ENCODE data around the gene TPM4.
"Not testable (repeated sequence)": the region's sequence is repeated elsewhere in the genome, so short reads cannot be mapped to it uniquely, and the experiment has no call there.

Gene TPM4

DNA sequence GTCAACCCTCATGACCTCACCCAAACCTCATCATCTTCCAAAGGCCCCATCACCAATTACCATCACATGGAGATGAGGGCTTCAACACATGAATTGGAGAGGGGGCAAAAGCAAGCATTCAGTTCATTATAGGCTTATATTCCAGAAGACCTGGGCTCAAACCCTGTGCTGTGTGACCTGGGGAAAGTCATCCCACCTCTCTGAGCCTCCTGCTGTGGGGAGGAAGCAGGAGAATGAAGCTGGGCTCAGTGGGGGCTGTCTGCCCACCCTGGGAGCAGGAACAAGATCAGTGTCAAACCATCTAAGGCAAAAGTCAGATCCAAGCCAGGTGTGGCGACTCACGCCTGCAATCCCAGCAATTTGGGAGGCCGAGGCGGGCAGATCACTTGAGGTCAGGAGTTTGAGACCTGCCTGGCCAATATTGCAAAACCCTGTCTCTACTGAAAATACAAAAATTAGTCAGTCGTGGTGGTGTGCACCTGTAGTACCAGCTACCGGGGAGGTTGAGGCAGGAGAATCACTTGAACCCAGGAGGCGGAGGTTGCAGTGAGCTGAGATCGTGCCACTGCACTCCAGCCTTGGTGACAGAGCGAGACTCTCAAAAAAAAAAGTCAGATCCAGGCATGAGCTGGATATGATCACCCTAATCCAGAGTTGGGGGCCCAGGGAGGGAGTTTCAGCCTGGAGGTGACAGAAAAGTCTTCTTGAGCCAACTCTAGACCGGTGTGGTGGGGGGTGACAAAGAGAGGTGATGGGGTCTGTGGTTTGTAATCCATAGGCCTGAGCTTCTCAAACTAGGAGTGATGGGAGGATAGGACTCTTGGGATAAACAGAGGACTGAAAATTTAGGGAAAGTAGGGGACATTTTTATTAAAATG is 1.6 kb upstream of the TPM4 start:
- DNase-seq, result no peak

DNA sequence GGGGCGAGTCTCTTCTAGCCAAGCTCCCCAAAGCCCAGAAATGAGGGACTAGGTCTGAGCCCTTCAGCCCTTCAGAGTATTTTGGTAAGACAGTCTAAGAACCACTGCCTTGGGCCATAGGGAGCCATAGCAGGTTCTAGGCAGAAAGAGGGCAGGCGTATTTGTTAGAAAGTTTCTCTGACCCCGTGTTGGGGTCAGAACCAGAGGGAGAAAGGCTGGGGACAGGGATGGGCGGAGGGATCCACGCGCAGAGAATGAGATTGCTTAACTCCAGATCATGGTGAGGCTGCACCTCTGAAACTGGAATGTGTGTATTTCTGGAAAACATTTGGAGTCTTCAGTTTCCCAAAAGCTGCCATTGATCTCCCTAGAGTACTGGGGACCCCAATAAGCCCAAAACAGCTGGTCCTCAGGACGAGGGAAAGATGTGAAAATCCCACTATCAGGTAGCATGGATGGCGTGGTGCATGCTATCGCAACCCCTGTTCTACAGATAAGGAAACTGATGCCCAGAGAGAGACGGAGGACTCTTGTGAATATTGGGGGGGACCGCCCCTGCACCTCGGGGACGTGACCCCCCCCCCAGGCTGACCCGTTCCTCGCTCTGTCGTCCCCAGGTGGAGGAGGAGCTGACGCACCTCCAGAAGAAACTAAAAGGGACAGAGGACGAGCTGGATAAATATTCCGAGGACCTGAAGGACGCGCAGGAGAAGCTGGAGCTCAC is 703 bp upstream of the TPM4 start:
- DNase-seq, result no peak

DNA sequence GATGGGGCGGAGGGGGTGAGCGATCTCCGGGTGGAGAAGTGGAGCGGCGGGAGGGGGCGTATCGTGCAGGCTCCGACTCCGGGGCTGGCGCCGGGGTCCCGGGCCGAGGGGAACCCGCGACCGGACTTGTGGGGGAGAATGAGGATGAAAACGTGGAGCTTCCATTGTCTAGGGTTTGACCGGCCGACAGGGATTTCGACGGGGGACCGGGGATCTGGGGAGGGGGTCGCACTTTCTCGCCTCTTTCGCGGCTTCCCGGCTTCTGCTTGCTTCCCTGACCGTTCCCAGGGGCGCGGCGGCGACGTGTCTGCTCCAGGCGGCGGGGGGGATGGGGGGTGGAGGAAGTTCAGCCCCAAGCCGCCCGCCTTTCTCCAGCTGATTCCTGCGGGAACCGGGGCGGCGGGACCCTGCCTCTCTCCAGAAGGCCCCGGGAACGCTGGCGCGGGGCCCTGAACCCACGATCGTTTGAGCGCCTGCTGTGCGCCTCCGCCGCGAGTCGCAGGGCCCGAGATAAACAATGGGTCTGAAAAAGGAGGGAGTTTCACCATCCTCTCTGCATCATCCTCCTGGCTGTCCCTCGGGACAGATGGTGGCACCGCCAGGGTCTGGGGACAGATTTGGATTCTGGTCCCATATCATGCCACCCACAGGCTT is 790 bp downstream of the TPM4 start:
- peak; percentile 18 for DNase-seq

GRCh38 chr19:16077984-16078758 is 1.9 kb downstream of the TPM4 start:
- no peak for DNase-seq

DNA sequence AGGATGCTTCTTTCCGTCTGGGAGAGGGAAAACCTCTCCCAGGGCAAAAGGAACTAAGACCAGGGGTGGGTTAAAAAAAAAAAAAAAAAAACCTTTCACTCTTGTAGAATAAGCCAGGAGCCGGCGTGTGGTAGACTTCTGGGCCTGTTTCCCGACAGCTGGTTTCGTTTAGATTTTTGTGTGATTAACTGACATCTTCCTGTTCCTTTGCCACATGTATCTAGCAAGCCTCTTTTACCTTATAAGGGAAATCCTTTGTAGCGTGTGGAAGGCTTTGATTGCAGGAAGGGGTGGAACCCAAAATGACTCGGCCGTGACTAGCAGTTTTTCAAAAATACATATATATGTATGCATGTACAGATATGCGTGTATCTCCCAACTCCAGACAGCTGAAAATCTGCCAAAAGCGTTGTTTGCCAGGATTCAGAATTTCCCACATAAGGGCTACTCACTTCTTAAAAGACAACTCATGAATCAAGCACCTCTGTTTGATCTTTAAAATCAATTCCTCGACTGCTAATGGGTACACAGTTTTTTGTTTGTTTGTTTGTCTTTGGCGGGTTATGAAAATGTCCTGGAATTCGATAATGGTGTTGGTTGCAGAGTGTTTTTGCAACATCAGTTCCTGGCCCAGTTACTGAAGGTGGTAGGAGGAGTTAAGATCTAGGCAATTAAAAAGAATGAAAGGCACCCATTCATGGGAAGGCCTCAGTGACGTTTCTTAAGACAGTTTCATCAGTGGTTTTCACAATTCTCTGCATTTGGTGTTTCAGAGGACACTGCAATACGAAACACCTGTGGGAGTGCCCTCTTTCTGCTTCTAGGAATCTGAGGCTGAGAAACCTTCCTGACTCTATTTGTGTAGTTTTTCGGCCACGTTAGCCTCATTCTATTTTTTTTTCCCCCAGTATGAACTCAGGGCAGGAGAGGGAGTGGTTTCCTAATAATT is 2.7 kb downstream of the TPM4 start:
- no peak for DNase-seq

DNA sequence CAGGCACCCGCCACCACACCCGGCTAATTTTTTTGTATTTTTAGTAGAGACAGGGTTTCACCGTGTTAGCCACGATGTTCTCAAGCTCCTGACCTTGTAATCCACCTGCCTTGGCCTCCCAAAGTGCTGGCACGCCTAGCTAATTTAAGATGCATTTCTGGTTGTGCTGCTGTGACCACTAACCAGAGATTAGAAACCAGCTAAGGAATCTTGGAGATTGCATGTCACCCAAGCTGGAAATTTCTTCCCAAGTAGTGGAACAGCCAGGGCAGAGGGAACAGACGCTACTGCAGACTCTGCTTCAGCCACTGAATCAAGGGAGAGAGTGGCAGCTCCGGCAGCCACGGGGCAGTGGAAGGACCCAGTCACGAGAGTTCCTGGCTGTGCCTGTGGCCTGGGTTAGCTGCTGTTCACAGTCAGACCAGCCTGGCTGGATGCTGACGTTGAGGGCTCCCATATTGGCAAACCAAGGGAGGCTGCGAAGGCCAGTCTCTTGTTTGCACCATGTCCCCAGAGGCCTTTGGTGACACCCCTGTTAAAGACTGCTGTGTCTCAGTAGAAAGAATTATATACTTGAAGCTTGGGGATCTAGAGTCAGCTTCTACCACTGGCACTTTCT is 7.9 kb downstream of the TPM4 start:
- DNase-seq, result no peak

DNA sequence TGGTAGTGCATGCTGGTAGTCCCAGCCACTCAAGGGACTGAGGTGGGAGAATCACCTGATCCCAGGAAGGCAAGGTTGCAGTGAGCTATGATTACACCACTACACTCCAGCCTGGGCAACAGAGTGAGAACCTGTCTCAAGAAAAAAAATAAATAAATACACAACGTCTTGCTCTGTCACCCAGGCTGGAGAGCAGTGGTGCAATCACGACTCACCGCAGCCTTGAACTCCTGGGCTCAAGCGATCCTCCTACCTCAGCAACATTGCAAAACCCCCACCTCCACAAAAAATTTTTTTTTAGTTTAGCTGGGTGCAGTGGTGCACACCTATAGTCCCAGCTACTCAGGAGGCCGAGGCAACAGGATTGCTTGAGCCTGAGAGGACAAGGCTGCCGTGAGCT is 8.8 kb downstream of the TPM4 start:
- DNase-seq, result no peak

GRCh38 chr19:16087404-16087803 is 11.1 kb downstream of the TPM4 start:
- not testable (repeated sequence) for DNase-seq

GRCh38 chr19:16087940-16088339 is 11.6 kb downstream of the TPM4 start:
- DNase-seq, result no peak

GRCh38 chr19:16088351-16089009 is 12.2 kb downstream of the TPM4 start:
- DNase-seq, result no peak

DNA sequence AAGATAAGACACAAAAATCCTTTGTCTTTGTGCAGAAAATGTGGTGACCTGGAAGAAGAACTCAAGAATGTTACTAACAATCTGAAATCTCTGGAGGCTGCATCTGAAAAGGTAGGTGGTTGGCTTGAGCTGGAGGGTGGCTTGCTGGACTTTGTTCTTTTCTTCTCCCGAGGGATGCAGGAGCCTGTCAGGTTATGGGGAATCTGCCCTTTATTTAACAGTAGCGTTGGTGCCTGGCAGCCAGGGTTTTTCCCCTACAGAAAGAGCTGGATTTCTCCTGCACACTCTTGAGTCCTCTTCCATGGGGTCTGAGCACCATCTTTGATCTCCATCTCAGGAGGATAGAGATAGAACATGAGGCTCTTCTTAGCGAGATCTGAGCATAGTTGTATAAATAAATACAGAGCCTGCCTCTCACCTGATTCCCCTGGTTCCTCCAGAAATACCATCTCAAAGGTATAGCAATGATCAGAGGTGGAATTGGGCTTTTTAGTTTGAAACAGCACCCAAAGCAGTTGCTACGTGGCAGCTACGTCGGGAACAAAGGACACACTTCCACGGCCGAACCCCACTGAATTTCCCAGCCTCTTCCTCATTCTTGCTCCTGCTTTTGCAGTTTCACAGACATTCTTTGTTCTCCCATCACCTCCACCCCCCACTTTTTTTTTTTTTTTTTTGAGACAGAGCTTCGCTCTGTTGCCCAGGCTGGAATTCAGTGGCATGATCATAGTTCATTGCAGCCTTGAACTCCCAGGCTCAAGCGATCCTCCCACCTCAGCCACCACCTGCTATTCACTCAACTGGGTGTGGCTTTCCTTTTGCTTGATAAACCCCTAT is 12.9 kb downstream of the TPM4 start:
- DNase-seq, result no peak

DNA sequence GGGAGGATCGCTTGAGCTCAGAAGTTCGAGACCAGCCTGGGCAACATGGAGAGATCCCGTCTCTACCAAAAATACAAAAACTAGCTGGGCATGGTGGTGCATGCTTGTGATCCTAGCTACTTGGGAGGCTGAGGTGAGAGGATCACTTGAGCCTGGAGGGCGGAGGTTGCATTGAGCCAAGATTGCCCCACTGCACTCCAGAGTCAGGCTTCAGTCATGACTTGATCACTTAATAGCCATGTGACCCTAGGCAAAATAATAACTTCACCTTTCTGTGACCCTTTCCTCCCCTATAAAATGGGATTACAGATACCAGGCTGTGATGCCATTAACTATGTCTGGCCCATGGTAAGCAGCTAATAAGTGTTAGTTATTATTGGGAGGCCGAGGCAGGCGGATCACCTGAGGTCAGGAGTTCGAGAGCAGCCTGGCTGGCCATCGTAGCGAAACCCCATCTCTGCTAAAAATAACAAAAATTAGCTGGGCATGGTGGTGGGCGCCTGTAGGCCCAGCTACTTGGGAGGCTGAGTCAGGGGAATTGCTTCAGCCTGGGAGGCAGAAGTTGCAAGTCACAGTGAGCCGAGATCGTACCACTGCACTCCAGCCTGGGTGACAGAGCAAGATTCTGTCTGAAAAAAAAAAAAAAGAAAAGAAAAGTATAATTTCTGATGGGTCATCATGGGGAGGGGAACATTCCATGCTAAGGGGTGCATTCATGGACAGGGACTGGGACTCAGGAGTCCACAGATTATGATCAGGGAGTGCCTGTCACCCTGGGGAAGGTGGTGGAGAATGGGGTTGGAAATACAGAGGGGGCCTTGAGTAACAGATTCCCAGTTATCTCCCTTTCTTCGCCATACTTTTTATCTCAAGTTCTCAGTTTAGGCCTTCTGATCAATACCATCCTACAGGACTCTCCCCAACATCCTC is 15.5 kb downstream of the TPM4 start:
- DNase-seq, result no peak

- no peak for DNase-seq
These were observed 18.2 kb downstream of the TPM4 start for GRCh38 chr19:16094360-16095070.

DNA sequence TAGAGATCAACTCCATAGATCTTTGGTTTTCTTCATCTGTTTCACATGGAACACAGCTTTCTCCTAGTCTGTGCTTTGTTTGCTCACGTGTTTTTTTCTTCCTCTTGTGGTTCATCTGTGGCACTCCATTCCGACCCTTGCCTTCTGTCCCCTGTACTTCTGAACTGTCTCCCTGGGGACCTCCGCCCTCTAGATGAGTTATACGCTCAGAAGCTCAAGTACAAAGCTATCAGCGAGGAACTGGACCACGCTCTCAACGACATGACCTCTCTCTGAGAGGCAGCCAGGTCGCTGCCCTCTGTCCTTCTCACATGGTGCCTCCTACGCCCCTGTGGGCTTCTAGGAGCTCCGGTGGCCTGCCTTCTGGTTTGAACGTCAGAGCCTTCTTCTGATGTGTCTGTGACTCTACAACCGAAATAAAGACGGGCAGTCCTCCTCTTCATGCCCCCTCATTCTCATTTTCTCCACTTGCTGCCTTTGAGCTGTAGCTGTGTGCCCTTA is 18.8 kb downstream of the TPM4 start:
- DNase-seq, result no peak

GRCh38 chr19:16096280-16096855 is 20.1 kb downstream of the TPM4 start:
- no peak for DNase-seq

DNA sequence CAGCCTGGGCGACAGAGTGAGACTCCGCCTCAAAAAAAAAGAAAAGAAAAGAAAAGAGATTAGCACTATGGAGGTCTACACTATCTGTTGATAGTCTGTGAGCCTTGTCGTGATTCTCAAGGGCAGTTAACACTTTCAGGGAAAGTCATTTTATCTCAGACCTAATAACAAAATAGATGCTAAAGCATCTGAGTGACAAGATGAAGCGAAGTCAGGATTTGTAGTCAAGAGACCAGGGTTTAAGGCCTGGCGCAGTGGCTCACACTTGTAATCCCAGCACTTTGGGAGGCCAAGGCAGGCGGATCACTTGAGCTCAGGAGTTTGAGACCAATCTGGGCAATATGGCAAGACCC is 22.1 kb downstream of the TPM4 start:
- no peak for DNase-seq

DNA sequence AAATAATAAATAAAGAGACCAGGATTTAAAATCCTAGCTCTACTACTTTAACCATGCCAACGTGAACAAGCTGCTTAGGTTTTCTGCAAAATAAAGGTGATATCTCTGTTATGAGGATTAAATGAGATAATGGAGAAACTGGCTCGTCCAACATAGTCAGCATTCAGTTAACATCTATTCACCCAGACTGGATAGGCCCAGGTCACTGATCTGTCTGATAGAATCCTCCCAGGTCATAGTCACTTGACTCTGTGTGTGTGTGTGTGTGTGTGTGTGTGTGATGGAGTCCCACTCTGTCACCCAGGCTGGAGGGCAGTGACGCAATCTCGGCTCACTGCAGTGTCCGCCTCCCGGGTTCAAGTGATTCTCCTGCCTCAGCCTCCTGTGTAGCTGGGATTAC is 22.5 kb downstream of the TPM4 start:
- no peak for DNase-seq
